WTC11 (cell line): ENCODE measurements around the gene ACO1.

Experiments used
- FOXK1 ChIP-seq: sonication (generic); formaldehyde crosslinking; IDR thresholded peaks from 2 replicates; pipeline ENCODE4 v1.8.0; 2022; ENCODE audit warnings: mild to moderate bottlenecking, moderate library complexity, missing genetic modification reagents
- FOXP4 ChIP-seq: sonication (generic); formaldehyde crosslinking; IDR thresholded peaks from 2 replicates; pipeline ENCODE4 v1.8.0; 2022; ENCODE audit warnings: mild to moderate bottlenecking, missing genetic modification reagents
- HMGXB4 ChIP-seq: sonication (generic); formaldehyde crosslinking; IDR thresholded peaks from 2 replicates; pipeline ENCODE4 v1.8.1; 2023; ENCODE audit warnings: mild to moderate bottlenecking, moderate library complexity, missing genetic modification reagents
- TF ChIP-seq, protein P1 (sequence below): fragments of 200-600 bp; IDR thresholded peaks from 2 replicates; pipeline ENCODE4 v1.8.0; 2022; ENCODE audit warnings: antibody characterized with exemption
- TF ChIP-seq, protein P2 (sequence below): sonication (generic); formaldehyde crosslinking; IDR thresholded peaks from 2 replicates; pipeline ENCODE4 v1.8.1; 2022; ENCODE audit warnings: low read depth, missing genetic modification reagents, borderline replicate concordance

DNA sequence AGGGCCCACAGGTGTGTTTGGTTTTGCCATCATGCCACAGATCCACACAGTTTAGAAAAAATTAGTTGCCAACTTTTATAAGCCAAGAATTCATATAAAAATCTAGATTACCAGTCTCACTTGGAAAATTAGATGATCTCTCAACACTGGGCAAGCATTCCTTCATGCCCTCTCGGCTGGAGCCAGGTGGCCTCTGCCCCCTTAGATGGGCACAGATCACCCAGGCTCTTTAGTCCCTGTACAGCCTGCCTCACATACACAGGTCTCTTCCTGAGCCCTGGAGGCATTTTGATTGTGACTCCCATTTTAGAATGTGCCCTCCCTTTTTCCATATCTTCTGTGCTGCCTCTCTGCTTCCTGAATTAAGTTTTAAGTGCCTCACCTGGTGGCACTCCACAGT is 20.0 kb downstream of the ACO1 start:
- TF ChIP-seq FOXK1 (CRISPR knock-in tag), result no peak
- TF ChIP-seq, protein P1, sequence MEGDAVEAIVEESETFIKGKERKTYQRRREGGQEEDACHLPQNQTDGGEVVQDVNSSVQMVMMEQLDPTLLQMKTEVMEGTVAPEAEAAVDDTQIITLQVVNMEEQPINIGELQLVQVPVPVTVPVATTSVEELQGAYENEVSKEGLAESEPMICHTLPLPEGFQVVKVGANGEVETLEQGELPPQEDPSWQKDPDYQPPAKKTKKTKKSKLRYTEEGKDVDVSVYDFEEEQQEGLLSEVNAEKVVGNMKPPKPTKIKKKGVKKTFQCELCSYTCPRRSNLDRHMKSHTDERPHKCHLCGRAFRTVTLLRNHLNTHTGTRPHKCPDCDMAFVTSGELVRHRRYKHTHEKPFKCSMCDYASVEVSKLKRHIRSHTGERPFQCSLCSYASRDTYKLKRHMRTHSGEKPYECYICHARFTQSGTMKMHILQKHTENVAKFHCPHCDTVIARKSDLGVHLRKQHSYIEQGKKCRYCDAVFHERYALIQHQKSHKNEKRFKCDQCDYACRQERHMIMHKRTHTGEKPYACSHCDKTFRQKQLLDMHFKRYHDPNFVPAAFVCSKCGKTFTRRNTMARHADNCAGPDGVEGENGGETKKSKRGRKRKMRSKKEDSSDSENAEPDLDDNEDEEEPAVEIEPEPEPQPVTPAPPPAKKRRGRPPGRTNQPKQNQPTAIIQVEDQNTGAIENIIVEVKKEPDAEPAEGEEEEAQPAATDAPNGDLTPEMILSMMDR, result no peak
- TF ChIP-seq, protein P2, sequence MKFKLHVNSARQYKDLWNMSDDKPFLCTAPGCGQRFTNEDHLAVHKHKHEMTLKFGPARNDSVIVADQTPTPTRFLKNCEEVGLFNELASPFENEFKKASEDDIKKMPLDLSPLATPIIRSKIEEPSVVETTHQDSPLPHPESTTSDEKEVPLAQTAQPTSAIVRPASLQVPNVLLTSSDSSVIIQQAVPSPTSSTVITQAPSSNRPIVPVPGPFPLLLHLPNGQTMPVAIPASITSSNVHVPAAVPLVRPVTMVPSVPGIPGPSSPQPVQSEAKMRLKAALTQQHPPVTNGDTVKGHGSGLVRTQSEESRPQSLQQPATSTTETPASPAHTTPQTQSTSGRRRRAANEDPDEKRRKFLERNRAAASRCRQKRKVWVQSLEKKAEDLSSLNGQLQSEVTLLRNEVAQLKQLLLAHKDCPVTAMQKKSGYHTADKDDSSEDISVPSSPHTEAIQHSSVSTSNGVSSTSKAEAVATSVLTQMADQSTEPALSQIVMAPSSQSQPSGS (CRISPR knock-in tag), result no peak
- no peak for TF ChIP-seq HMGXB4 (CRISPR knock-in tag)
- TF ChIP-seq FOXP4, result no peak
